ENCODE results near the gene LCMT2. TPM values are rescaled to one million over a fixed set of nuclear protein-coding genes. Genes with fewer than 3 reads are reported as not detected.
A peak's percentile ranks its signal among the peaks of the same experiment; 100 is the strongest.

Gene LCMT2, protein sequence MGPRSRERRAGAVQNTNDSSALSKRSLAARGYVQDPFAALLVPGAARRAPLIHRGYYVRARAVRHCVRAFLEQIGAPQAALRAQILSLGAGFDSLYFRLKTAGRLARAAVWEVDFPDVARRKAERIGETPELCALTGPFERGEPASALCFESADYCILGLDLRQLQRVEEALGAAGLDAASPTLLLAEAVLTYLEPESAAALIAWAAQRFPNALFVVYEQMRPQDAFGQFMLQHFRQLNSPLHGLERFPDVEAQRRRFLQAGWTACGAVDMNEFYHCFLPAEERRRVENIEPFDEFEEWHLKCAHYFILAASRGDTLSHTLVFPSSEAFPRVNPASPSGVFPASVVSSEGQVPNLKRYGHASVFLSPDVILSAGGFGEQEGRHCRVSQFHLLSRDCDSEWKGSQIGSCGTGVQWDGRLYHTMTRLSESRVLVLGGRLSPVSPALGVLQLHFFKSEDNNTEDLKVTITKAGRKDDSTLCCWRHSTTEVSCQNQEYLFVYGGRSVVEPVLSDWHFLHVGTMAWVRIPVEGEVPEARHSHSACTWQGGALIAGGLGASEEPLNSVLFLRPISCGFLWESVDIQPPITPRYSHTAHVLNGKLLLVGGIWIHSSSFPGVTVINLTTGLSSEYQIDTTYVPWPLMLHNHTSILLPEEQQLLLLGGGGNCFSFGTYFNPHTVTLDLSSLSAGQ
- 2.8 TPM for polyA plus RNA-seq

DNA sequence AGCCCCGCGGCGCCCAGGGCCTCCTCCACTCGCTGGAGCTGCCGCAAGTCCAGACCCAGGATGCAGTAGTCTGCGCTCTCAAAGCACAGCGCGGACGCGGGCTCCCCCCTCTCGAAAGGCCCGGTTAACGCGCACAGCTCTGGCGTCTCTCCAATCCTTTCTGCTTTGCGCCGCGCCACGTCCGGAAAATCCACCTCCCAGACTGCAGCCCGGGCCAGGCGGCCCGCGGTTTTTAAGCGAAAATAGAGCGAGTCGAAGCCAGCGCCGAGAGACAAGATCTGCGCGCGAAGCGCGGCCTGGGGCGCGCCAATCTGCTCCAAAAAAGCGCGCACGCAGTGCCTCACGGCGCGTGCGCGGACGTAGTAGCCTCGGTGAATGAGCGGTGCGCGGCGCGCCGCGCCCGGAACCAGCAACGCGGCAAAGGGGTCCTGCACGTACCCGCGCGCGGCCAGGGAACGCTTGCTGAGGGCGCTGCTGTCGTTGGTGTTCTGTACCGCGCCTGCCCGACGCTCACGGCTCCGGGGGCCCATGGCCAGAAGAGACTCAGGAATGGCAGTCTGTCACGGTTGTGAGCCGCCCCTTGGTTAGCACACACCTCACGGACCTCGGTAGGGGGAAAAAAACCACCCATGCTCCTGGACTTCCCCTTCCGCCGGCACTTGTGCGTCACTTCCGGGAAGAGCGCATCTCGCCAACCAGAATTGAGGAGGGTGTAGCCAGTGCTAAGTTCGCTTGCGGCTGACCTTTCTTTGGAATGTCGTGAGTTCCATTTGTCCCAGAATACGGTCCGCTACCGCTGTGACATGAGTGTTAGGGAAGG is at the start of gene LCMT2:
Gene LCMT2, minus strand, starts transcription at position 614 of the 820 bp plus-strand sequence. Its CDS starts 84 bp downstream, at position 530.
- peak within 1 kb of the TSS; percentile 97 to 99 (median 98) for H3K4me3 Mint-ChIP-seq
- no peaks in the 10 kb centered on the region for H3K27me3 Mint-ChIP-seq
- no peaks in the 10 kb centered on the region for H3K9me3 Mint-ChIP-seq
- H3K36me3 Mint-ChIP-seq = peaks cover 2% of the 10 kb centered on the region
- H3K27ac Mint-ChIP-seq = peak within 1 kb of the TSS; percentile 99 to 100 (median 99)
- H3K4me1 Mint-ChIP-seq = peaks cover 16 to 32% (median 26%) of the 10 kb centered on the region in 3 donors

DNA sequence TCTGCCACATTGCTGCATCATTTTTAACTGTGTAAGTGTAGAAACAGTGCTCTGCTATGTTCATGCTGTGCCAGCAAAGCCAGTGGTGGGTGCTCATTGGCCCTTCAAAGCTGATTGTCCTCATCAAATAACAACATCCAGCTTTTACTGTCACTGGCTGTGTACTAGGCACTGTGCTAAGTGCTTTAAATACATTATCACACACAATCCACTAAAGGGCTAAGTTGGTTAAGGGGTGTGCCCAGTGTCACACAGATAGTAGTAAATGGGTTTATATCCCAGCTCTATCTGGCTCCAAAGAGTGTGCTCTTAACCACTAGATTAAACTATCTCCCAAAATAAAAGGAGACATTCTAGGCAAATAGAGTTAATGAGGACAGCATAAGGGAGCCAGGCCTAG is 48.2 kb upstream of the LCMT2 start:
- no peaks in the 10 kb centered on the region for H3K9me3 Mint-ChIP-seq
- no peak overlapping the region for H3K4me3 Mint-ChIP-seq
- no peaks in the 10 kb centered on the region for H3K27me3 Mint-ChIP-seq
- H3K4me1 Mint-ChIP-seq = peaks cover 4 to 7% (median 6%) of the 10 kb centered on the region in 3 donors
- H3K36me3 Mint-ChIP-seq = peaks cover 7% of the 10 kb centered on the region
- no peak overlapping the region for H3K27ac Mint-ChIP-seq

DNA sequence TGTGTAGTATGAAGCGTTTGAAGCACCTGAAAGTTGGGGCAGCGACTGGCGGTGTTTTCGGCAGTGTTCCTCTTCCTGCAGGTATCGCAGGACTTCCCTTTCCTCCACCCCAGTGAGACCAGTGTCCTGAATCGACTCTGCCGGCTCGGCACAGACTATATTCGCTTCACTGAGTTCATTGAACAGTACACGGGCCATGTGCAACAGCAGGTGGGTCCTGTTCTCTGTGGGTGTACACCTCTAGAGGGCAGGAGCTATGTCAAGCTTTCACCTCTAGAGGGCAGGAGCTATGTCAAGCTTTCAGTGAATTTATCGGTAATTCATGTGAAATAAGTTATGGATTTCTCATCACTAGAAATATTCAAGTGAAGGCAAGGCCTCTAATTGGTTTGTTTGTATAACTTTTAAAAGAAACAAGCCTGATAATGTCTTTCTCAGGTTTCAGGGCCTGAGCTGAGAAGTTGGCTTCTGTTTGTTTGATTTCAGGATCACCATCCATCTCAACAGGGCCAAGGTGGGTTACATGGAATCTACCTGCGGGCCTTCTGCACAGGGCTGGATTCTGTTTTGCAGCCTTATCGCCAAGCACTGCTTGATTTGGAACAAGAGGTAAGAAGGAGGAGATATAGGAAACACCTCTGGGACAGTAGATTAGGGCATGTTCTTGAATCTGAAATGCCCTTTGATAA is 45.8 kb upstream of the LCMT2 start:
- H3K9me3 Mint-ChIP-seq = no peaks in the 10 kb centered on the region
- peak overlapping the region in 2 of 4 donors; percentile 34 to 85 for H3K4me3 Mint-ChIP-seq
- H3K27ac Mint-ChIP-seq = peak overlapping the region in 2 of 3 donors; percentile 16 to 78
- no peaks in the 10 kb centered on the region for H3K27me3 Mint-ChIP-seq
- peaks cover 17 to 24% (median 22%) of the 10 kb centered on the region in 3 donors for H3K4me1 Mint-ChIP-seq
- peaks cover 7% of the 10 kb centered on the region for H3K36me3 Mint-ChIP-seq

DNA sequence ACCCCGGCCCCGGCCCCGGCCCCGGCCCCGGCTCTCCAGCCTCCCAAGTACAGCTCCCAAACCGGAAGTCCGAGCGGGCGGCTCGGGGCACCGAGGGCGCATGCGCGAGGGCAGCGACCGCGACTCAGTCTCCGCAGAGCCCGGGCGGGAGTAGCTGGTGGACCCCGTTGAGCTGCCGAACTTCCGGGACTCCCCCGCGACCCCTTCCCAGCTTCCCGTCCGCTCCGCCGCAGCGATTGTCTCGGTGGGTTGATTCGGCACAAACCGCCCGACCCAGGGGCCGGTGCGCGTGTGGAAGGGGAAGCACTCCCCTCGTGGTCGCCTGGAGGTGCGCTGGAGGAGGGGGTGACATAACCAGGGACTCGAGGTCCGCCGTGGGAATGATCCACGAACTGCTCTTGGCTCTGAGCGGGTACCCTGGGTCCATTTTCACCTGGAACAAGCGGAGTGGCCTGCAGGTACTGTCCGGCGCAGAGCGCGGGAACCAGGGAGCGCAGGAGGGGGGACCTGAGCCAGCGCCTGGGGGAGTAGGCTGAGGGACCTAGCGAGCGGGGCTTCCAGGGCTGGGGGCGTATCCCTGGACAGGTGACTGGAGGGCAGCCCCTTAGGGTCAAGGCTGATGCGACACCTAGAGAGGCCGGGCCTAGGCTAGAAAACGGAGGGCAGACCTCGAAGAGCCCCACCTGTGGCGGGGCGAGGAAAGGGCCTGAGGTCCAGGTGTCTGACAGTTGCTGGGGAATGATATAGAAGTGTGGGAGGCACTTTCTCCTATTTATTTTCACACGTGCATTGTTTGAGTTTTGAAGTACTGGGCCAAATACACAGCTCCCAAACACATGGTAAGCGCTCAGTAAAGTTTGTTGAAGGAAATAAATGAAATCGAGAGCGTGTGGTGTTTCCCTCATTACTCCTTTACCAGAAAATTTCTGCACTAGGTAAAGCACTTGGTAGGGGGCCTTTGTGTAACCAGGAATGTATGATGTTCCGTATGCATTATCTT is 40.9 kb upstream of the LCMT2 start, which contains the start of the genes TUBGCP4 and ZSCAN29:
Gene TUBGCP4, plus strand, starts transcription at position 127 of the 1,000 bp plus-strand sequence. Its CDS starts 254 bp downstream, at position 381.
Gene ZSCAN29, minus strand, starts transcription at position 69 of the 1,000 bp plus-strand sequence. CDS start 1,130 bp downstream, outside the sequence.
- Mint-ChIP-seq H3K4me3 (peak within 1 kb of the TSS; percentile 94 to 99 (median 96)), H3K27ac (peak within 1 kb of the TSS; percentile 80 to 96 (median 92)), H3K27me3 (no peaks in the 10 kb centered on the region), H3K36me3 (peaks cover 12% of the 10 kb centered on the region), H3K4me1 (peaks cover 42 to 55% (median 47%) of the 10 kb centered on the region in 3 donors), H3K9me3 (peaks cover 3 to 14% (median 4%) of the 10 kb centered on the region in 3 donors)

DNA sequence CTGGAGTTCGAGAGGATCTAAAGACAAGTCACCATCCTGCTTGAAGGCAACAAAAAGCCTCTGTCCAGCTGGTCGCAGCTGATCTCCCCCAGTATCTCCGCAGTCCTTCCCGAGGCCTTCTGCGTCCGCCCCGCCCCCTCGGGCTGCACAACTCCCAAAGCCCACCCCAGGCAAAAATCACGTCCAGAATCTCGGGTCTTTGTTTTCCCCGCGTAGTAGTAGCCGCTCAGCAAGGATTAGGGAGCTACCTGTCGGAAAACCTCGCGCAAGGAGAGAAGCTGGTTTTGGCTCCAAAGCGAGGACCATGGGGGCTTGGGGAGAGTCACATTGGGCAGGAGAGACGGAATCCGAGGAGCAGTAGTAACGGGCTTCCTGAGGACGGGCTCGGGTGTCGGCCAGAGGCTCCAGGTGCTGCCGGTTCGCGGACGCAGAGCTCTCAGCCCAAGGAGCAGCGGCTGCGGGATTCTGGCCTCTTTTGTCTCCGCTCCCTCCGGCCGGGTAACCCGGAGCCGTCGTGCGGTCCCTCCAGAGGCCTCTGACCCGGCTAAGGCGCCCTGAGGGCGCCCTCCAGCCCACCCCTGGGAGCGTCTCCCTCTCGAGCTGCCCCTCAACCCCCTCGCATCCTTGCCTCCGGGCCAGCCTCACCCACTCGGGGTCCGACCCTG is 40.1 kb upstream of the LCMT2 start:
- peaks cover 16% of the 10 kb centered on the region for H3K36me3 Mint-ChIP-seq
- H3K27me3 Mint-ChIP-seq = no peaks in the 10 kb centered on the region
- H3K4me1 Mint-ChIP-seq = peaks cover 37 to 53% (median 42%) of the 10 kb centered on the region in 3 donors
- peak overlapping the region; percentile 94 to 99 (median 96) for H3K4me3 Mint-ChIP-seq
- peak overlapping the region; percentile 78 to 96 (median 88) for H3K27ac Mint-ChIP-seq
- peaks cover 3 to 14% (median 5%) of the 10 kb centered on the region in 3 donors for H3K9me3 Mint-ChIP-seq

DNA sequence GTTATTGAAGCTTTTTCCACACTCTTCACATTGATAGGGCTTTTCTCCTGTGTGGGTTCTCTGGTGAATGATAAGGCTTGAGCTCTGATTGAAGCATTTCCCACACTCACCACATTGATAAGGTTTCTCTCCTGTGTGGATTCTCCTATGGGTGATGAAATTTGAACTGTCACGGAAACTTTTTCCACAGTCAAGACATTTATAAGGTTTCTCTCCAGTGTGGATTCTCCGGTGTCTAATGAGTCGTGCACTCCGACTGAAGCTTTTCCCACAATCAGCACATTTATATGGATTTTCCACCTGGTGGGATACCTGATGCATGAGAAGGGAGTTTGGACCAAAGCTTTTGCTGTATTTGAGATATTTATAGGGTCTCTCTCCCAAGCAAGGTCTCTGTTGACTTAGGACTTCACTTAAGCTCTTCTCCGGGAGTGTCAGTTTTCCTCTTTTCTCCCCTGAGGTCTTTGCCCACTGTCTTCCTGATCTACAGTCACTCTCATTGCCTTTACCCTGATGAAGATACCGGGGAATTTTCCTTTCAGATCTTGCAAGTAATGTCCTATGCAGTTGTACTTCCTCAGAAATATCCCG is 31.0 kb upstream of the LCMT2 start:
- Mint-ChIP-seq H3K27me3 (no peaks in the 10 kb centered on the region), H3K9me3 (peaks cover 7 to 39% (median 26%) of the 10 kb centered on the region in 3 donors), H3K27ac (no peak overlapping the region), H3K36me3 (peaks cover 53% of the 10 kb centered on the region), H3K4me1 (peaks cover 0 to 7% (median 2%) of the 10 kb centered on the region in 3 donors), H3K4me3 (no peak overlapping the region)

DNA sequence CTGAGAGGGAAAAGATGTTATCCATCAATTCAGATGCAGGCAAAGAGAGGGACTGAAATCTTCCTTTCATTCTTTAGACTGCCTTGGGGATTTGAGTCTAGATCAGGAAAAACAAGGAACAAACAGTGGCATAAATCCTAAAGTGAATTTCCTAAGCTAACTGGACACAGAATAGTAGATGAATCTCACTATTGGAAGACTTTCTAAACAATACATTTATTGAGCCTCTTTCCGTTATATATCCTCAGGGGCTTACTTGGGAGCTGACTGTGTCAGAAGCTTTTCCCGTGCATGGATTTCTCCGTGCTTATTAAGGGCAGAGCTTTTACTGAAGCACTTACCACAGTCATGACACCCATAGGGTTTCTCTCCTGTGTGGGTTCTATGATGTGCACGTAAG is 30.4 kb upstream of the LCMT2 start:
- Mint-ChIP-seq H3K27ac (no peak overlapping the region), H3K36me3 (peaks cover 50% of the 10 kb centered on the region), H3K9me3 (peaks cover 7 to 39% (median 24%) of the 10 kb centered on the region in 3 donors), H3K27me3 (no peaks in the 10 kb centered on the region), H3K4me1 (peaks cover 0 to 5% (median 2%) of the 10 kb centered on the region in 3 donors), H3K4me3 (no peak overlapping the region)

DNA sequence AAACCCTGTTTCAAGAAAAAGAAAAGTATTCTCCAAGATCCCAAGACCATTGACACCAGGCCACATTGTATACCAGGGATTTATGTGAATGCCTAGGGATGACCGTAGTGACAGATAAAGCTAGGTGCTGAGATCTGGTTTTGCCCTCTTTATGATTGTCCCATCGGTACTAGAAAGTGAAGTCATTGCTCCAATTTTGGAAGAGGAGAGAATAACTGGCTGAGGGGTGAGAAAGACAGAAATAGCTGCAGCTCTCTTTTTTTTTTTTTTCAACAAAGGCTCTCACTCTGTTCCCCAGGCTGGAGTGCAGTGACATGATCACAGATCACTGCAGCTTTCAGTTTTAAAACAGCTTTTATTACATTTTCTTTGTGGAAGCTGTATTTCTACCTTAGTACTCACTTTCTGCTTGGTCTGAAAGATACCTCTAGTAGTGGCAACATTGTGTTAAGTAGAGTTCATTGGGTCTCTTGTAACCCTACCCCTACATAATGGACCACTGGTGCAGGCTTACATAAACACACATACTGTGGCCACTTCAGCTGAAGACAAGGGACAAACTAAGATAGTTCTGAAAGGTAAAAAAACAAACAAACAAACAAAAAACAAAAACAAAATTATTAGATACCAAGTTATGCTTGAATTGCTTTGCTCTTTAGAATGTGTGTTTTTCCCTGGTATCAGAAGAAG is 22.5 kb upstream of the LCMT2 start:
- Mint-ChIP-seq H3K4me1 (no peaks in the 10 kb centered on the region), H3K9me3 (no peaks in the 10 kb centered on the region), H3K36me3 (peaks cover 5% of the 10 kb centered on the region), H3K27me3 (no peaks in the 10 kb centered on the region), H3K27ac (peak overlapping the region in 2 of 3 donors; percentile 74 to 87), H3K4me3 (no peak overlapping the region)

DNA sequence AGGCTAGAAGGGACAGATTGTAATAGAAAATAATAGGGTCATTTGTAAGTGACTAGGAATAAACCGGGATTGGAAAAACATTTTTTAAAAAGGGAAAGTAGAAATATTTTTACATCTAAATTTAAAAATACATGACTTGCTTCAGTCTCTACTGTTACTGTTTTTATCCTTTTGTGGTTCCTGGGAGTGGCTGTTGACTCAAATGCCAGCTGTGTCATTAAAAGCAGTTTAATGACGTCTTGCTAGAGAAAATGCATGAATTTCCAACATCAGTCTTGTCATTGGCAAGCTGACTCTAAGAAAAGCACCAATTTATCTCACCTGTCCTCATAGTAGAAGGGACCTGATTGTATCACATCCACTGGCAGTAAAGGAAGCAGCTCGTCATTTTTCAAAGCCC is 16.7 kb upstream of the LCMT2 start:
- H3K4me3 Mint-ChIP-seq = no peak overlapping the region
- H3K9me3 Mint-ChIP-seq = no peaks in the 10 kb centered on the region
- H3K27ac Mint-ChIP-seq = no peak overlapping the region
- peaks cover 7% of the 10 kb centered on the region for H3K36me3 Mint-ChIP-seq
- H3K4me1 Mint-ChIP-seq = no peaks in the 10 kb centered on the region
- no peaks in the 10 kb centered on the region for H3K27me3 Mint-ChIP-seq

DNA sequence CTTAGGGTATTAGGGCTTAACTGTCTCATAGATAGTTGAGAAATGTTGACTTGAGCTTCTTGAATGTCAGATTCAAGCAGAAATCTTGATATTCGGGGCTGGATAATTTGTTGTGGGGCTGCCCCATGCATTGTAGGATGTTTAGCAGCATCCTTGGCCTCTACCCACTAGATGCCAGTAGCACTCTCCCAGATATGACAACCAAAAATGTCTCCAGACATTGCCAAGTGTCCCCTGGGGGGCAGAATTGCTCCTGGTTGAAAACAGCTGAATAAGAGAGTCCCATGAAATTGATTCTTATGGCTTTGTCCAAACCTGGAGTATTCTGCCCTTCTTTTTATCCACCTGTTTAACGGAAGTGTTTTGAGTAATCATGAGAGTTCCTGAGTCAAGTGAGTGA is 15.9 kb upstream of the LCMT2 start:
- Mint-ChIP-seq H3K9me3 (no peaks in the 10 kb centered on the region), H3K36me3 (peaks cover 7% of the 10 kb centered on the region), H3K27me3 (no peaks in the 10 kb centered on the region), H3K4me3 (no peak overlapping the region), H3K4me1 (no peaks in the 10 kb centered on the region), H3K27ac (no peak overlapping the region)

DNA sequence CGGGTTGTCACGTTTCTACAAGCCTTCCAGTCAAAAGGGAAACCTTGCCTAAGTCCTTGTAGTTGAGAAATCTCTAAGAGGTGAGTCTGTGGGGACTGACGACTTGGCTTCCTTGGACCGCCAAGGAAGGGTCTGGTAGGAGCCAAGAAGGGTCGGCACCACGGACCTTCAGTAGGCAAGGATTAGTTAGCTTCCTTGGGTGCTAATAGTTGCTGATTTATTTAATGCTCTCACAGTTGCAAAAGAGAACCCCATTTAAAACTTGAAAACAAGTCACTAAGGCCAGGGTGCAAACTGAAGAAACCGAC is 361 bp upstream of the LCMT2 start:
- Mint-ChIP-seq H3K36me3 (peaks cover 2% of the 10 kb centered on the region), H3K27ac (peak overlapping the region; percentile 99 to 100 (median 99)), H3K27me3 (no peaks in the 10 kb centered on the region), H3K4me3 (peak overlapping the region; percentile 97 to 99 (median 98)), H3K9me3 (no peaks in the 10 kb centered on the region), H3K4me1 (peaks cover 14 to 32% (median 23%) of the 10 kb centered on the region in 3 donors)
